Fibroblast of lung (primary cell): ENCODE results near the gene HPN.

Source experiments
- CTCF ChIP-seq, 2 donors: IDR thresholded peaks in 1 of 2; conservative IDR thresholded peaks in 1 of 2; 1 replicate in 1 of 2; 2 replicates in 1 of 2; pipeline ENCODE4 v1.5.1; 2011 to 2012; ENCODE audit warnings: low read length in 2 of 2, control low read depth in 1 of 2, inconsistent platforms in 1 of 2, low read depth in 1 of 2, mild to moderate bottlenecking in 1 of 2
- EZH2 ChIP-seq: IDR thresholded peaks from 2 replicates; pipeline ENCODE4 v1.5.1; 2012; ENCODE audit warnings: low read length, control low read depth, mild to moderate bottlenecking; ENCODE audit errors: missing control alignments

GRCh38 chr19:35081201-35081600 is 39.7 kb downstream of the HPN start:
- no peak for TF ChIP-seq EZH2
- no peak for TF ChIP-seq CTCF (conservative IDR thresholded peaks at IDR 0.05 in 1 of 2, IDR thresholded peaks at IDR 0.05 in 1 of 2; ENCODE audit: low read depth in 1 of 2, low read length in 2 of 2)
